HG03439 (cell line): ENCODE data around the gene TNIK.

ENCODE experiments used
- ATAC-seq: cut with Tn5 transposase; IDR thresholded peaks from one replicate; pipeline ENCODE4 v1.9.1; 2021; ENCODE audit warnings: mild to moderate bottlenecking, moderate library complexity; ENCODE audit not compliant: unreplicated experiment

The TNIK gene

GRCh38 chr3:171157286-171157685 is 302.9 kb downstream of the TNIK start:
- ATAC-seq, result no peak

DNA sequence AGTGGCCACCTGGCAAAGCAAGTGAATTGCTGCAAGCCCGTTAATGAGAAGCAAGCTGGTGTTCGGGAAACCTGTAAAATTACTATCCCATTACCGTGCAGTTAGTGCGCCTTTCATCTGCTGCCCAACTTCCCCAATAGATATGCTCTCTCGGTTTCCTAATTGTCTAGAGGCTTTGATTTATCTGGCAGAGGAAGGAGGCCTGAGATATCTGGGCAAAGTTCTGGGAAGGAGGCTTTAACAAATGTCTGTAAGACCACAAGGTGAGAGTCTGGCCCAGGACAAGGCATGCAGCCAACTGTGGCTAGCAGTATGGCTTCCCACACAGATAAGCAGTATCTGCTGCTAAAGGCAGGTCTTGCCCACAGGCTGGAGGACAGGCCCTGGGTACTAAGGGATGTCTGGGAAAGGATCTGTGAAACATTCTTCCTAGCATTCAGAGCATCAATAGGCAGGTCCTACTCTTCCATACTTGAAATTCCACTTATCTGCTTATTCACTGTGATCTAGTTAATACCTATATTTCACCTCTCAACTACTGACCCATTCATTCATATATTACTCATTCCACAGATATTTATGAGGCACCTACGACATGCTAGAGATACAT is 303.7 kb downstream of the TNIK start:
- no peak for ATAC-seq

GRCh38 chr3:171155122-171155700 is 305.0 kb downstream of the TNIK start:
- no peak for ATAC-seq

- ATAC-seq, result no peak
Measured at GRCh38 chr3:171150945-171151344, 309.3 kb downstream of the TNIK start.

GRCh38 chr3:171149526-171150116 is 310.6 kb downstream of the TNIK start:
- no peak for ATAC-seq

- no peak for ATAC-seq
Measured at GRCh38 chr3:171145798-171146197, 314.4 kb downstream of the TNIK start.

GRCh38 chr3:171142985-171143384 is 317.2 kb downstream of the TNIK start:
- no peak for ATAC-seq

DNA sequence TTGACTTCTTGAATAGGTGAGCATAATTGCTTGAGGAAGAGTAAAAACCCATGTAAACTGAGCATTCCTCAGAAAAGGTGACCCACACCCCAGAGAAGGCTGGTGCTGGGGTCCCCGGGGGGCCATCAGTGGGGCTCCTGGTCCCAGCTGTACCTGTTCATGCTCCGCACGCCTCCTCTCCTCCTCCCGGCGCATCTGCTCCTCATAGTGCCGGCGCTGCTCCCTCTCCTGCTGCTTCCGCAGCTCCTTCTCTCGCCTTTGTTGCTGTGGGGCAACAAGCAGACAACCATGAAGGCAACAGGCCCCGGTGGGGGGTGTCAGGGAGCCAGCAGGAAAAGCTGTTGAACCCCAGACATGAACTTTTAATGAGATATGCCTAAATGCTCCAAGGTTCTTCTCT is 320.0 kb downstream of the TNIK start:
- no peak for ATAC-seq

GRCh38 chr3:171138027-171138426 is 322.2 kb downstream of the TNIK start:
- ATAC-seq, result no peak

GRCh38 chr3:171135549-171135948 is 324.7 kb downstream of the TNIK start:
- ATAC-seq, result no peak

GRCh38 chr3:171133796-171134569 is 326.2 kb downstream of the TNIK start:
- ATAC-seq, result no peak

- ATAC-seq, result no peak
Measured at GRCh38 chr3:171133337-171133736, 326.9 kb downstream of the TNIK start.

DNA sequence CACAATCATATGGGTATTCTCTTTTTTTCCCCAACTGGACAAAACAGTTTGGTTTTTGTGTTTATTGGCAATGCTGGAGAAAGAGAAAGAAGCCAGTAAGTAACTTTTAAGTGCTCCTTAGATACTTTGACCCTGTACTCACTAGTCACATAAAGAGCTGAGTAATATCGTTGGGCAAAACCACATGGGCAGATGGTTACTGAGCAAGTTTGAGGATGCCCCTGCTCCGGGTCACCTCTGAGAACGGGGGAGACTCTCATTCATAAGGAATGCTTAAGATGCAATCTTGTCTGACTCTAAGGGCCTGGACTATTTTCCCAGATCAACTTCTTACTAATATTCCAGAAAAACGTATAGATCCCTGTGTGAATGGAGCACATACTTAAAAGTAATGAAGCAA is 327.3 kb downstream of the TNIK start:
- ATAC-seq, result no peak

DNA sequence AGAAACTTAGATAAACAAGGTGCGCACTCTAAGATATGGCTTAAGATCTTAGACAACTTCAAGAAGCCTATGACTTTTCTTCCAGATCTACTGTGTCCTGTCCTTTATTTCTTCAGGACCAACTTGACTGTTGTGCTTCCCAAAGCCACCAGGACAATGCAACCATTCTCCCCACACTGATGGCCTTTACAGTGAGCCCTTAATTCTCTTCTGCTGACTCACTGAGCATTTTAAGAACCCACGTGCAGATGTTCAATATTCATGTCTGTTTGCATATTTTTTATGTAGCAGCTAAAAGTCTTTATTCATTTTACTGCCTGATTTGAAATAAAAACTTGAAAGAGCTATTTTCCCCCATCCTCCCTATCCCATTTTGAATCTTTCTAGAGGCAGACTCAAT is 330.4 kb downstream of the TNIK start:
- no peak for ATAC-seq

- no peak for ATAC-seq
Measured at GRCh38 chr3:171127611-171128010, 332.6 kb downstream of the TNIK start.

GRCh38 chr3:171126478-171127209 is 333.6 kb downstream of the TNIK start:
- ATAC-seq, result no peak

DNA sequence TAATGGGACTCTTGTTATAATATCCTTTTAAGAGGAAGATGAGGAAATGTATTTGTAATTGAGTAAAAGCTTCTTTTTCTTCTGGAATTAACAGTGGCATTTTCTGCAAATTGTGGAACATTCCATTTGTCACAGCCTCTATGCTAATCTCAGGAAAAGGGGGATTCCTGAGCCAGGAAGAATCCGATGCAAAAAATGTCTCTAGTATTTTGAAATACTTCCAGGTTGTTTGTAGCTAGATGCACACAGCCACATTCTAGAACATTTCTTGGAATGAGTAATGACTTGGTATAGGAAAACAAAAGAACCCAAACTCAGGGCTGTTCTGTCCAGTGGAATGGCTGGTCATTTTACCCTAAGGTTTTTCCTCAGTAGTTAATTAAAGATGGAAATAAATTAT is 335.2 kb downstream of the TNIK start:
- no peak for ATAC-seq

- ATAC-seq, result no peak
Measured at GRCh38 chr3:171123915-171124314, 336.3 kb downstream of the TNIK start.

DNA sequence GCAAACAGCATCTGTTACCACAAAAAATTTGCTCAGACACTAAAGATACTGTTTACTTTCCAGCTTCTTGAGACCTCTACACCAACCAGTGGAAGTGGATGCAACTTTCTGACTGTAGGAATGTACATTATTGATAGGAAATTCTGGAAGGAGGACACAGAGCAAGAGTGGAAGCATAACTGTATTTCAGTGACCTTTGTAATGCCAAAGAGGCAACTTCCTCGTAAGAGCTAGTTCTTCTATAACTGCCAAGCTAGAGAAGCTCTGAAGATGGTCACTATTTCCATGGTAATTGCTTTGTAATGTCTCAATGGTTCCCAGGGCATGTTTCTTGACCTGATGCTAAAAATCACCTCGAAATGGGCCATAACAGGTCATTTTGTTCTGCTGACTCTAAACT is 337.3 kb downstream of the TNIK start:
- ATAC-seq, result no peak

DNA sequence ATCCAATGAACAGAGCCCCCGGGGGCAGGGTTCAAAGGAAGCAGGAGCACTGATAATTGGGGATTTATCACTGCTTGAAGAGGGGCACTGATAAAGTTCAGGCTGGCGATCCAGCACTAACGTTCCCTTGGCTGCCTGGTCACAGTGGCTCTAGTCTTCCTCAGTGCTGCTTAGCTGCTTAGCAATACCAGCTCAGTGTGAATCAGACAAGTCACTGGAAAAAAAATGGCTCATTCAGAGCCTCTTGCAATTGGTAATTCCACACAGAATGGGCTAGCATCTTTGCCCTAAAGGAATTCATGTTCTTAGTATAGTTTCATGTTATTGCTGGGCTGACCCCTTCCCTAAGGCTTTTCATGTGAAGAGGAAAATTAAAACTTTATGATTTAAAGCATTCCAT is 338.0 kb downstream of the TNIK start:
- ATAC-seq, result no peak

DNA sequence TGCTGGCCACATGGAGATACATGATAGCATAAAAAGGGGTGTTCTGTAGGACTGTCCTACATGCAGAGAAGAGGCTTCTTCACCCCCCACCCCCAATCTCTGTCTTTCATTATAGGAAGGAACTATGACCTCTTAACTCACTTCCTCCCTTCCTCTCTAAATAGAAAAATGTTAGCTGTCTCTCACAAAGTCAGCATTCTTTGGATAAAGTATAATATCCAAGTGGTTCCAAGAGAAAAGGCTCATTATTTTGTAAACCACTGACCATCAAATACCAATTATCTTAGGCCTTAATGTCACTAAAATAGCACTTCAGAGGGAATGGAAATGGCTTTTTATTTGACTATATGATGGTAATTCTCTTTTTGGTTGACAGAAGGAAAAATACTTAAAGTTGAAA is 338.4 kb downstream of the TNIK start:
- ATAC-seq, result no peak
